ENCODE results near the gene CDC37.

DNA sequence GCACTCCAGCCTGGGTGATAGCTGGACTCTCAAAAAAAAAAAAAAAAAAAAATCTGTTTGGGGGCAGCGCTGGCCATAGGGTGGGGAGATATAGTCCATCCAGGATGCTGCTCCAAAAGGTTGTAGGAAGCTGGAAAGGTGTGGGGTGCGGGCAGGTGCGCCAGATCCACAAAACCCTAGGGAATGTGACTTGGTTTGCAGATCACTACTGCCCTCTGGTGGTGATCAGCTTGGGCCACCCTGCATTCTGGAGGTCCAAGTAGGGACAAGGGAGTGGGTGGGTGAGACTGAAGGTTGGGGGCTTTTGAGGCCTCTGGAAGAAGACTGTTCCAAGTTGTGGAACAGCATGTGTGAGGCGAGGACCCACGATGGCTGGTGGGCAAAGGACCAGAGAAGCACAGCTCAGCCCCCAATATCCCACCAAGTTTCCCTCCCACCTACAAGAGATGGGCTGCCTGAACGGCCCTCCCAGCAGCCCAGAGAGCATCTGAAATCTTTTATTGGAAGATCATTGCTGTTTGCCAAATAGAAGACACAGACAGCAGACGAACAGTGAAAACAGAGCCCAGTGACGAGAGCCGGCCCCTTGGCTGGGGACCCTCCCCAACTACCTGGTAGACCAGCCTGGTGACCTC is 12.6 kb downstream of the CDC37 start:
- TF ChIP-seq, protein P1, sequence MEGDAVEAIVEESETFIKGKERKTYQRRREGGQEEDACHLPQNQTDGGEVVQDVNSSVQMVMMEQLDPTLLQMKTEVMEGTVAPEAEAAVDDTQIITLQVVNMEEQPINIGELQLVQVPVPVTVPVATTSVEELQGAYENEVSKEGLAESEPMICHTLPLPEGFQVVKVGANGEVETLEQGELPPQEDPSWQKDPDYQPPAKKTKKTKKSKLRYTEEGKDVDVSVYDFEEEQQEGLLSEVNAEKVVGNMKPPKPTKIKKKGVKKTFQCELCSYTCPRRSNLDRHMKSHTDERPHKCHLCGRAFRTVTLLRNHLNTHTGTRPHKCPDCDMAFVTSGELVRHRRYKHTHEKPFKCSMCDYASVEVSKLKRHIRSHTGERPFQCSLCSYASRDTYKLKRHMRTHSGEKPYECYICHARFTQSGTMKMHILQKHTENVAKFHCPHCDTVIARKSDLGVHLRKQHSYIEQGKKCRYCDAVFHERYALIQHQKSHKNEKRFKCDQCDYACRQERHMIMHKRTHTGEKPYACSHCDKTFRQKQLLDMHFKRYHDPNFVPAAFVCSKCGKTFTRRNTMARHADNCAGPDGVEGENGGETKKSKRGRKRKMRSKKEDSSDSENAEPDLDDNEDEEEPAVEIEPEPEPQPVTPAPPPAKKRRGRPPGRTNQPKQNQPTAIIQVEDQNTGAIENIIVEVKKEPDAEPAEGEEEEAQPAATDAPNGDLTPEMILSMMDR (conservative IDR thresholded peaks at IDR 0.05; ENCODE audit: low read length): peak; percentile 91
- TF ChIP-seq EZH2phosphoT487 (IDR thresholded peaks at IDR 0.05; ENCODE audit: borderline replicate concordance, low read depth, low read length): no peak
